ENCODE measurements around the gene CNPY4. TPM values are rescaled to one million over a fixed set of nuclear protein-coding genes. Genes with fewer than 3 reads are reported as not detected.

Gene CNPY4
- total and polyA plus RNA-seq, 2 donors (not counting 1 experiment from before 2014, with no cell fraction given), result 8.0 to 13.9 TPM

DNA sequence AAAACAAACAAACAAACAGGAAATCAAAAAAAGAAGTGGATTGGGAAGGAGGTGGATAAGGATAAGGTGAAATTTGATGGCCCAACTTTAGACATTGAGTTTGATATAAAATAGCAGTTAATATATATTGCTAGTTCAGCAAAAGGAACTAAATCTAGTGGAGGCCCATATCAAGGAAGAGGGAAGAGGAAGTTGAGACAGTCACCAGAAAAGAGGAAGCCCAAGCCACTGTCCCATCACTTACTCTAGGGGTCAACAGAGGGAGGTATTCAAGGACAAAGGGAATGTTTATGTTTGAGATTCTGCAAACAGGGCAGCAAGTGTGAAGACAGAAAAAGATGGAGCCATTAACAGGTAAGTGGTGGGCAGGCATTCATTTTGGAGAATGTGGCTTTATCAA, 33.0 kb downstream of the CNPY4 start:
- no peaks in the 10 kb centered on the region for H3K9me3 ChIP-seq (ENCODE audit: control extremely low read depth in 1 of 3, control insufficient read depth in 2 of 3, insufficient read depth in 1 of 3, low read length in 2 of 3)
- Mint-ChIP-seq H3K9me3 (ENCODE audit: insufficient read depth) (no peaks in the 10 kb centered on the region), H3K4me3 (peak overlapping the region; percentile 8), H3K4me1 (peaks cover 60% of the 10 kb centered on the region), H3K27me3 (no peaks in the 10 kb centered on the region), H3K27ac (peak overlapping the region; percentile 69)
- peaks cover 57% of the 10 kb centered on the region for H3K79me2 ChIP-seq (ENCODE audit: control insufficient read depth, insufficient read depth, low read length)
- H3K9ac ChIP-seq (ENCODE audit: low read length), result no peak overlapping the region
- H2AFZ ChIP-seq (ENCODE audit: insufficient read depth, low read depth, low read length, poor library complexity, severe bottlenecking), result no peak overlapping the region
- peak overlapping the region; percentile 65 for H3K4me2 ChIP-seq (replicated peaks; ENCODE audit: low read depth, low read length, poor library complexity, severe bottlenecking)
- H3K27me3 ChIP-seq (replicated peaks in 1 of 4; ENCODE audit: control extremely low read depth in 1 of 4, control insufficient read depth in 3 of 4, insufficient read depth in 4 of 4, low read length in 3 of 4), result no peaks in the 10 kb centered on the region
- H4K20me1 ChIP-seq (ENCODE audit: control insufficient read depth, insufficient read depth, low read length, poor library complexity, severe bottlenecking), result peaks cover 21% of the 10 kb centered on the region
- H3K27ac ChIP-seq (ENCODE audit: low read length in 2 of 2), result peak overlapping the region; percentile 19 to 65
- DNase-seq (peak; percentile 69), ATAC-seq (ENCODE audit: low read depth) (no peak)
- H3K4me3 ChIP-seq (ENCODE audit: control extremely low read depth in 1 of 5, extremely low read depth in 1 of 5, insufficient read depth in 1 of 5, low read depth in 2 of 5, low read length in 4 of 5), result peak overlapping the region in 1 of 5 experiments; percentile 27
- H3K4me1 ChIP-seq (ENCODE audit: control insufficient read depth in 2 of 2, insufficient read depth in 2 of 2, low read length in 2 of 2), result peaks cover 40 to 56% of the 10 kb centered on the region in 2 donors
- intact Hi-C loops (cut with micrococcal nuclease), result no loop called here
- POLR2A ChIA-PET, result interaction anchor here (0.7 to 1.0 kb wide), 2 partner anchors 25 to 276 kb away, joined by 3 read pairs; partner anchors contain the start of genes STAG3 and ZCWPW1
- peaks cover 0 to 52% of the 10 kb centered on the region in 2 experiments for H3K36me3 ChIP-seq (replicated peaks in 1 of 2; ENCODE audit: control extremely low read depth in 1 of 2, control insufficient read depth in 1 of 2, extremely low read depth in 1 of 2, insufficient read depth in 2 of 2, low read length in 1 of 2)
- TF ChIP-seq, protein P1, sequence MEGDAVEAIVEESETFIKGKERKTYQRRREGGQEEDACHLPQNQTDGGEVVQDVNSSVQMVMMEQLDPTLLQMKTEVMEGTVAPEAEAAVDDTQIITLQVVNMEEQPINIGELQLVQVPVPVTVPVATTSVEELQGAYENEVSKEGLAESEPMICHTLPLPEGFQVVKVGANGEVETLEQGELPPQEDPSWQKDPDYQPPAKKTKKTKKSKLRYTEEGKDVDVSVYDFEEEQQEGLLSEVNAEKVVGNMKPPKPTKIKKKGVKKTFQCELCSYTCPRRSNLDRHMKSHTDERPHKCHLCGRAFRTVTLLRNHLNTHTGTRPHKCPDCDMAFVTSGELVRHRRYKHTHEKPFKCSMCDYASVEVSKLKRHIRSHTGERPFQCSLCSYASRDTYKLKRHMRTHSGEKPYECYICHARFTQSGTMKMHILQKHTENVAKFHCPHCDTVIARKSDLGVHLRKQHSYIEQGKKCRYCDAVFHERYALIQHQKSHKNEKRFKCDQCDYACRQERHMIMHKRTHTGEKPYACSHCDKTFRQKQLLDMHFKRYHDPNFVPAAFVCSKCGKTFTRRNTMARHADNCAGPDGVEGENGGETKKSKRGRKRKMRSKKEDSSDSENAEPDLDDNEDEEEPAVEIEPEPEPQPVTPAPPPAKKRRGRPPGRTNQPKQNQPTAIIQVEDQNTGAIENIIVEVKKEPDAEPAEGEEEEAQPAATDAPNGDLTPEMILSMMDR (IDR thresholded peaks at IDR 0.05), result no peak
- no peak for TF ChIP-seq EZH2 (IDR thresholded peaks at IDR 0.05; ENCODE audit: borderline replicate concordance, insufficient read depth, low read depth, low read length, poor library complexity, severe bottlenecking)
- CTCF ChIA-PET, result interaction anchor here (0.7 kb wide), 1 partner anchor 142 kb away, joined by 4 read pairs; no protein-coding TSS in a partner anchor

DNA sequence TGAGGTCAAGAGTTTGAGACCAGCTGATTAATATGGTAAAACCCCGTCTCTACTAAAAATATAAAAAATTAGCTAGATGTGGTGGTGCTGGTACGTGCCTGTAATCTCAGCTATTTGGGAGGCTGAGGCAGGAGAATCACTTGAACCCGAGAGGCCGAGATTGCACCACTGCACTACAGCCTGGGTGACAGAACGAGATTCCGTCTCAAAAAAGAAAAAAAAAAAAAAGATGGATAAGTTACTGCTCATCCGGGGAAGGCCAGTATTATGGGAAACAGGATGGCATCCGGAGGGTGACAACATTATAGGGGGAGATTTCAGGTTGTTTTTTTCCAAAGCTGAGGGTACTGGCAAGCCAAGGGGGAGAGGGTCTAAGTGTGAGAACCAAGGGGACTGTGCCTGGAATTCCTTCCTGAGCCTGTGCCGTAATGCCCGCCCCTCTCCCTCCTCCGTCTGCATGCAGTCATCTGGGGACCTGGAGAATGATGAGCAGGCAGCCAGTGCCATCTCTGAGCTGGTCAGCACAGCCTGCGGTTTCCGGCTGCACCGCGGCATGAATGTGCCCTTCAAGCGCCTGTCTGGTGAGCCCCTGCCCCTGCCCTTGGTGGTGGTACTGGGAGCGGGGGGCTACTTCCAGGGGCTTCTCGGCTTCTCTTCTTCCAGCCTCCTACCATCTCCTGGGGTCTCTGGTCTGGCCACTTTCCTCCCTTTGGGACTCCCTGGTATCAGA, 33.7 kb downstream of the CNPY4 start:
- no peak overlapping the region for H2AFZ ChIP-seq (ENCODE audit: insufficient read depth, low read depth, low read length, poor library complexity, severe bottlenecking)
- peaks cover 0 to 54% of the 10 kb centered on the region in 2 experiments for H3K36me3 ChIP-seq (replicated peaks in 1 of 2; ENCODE audit: control extremely low read depth in 1 of 2, control insufficient read depth in 1 of 2, extremely low read depth in 1 of 2, insufficient read depth in 2 of 2, low read length in 1 of 2)
- H3K4me2 ChIP-seq (replicated peaks; ENCODE audit: low read depth, low read length, poor library complexity, severe bottlenecking), result peak overlapping the region; percentile 65
- no peak overlapping the region for H3K4me3 ChIP-seq (ENCODE audit: control extremely low read depth in 1 of 5, extremely low read depth in 1 of 5, insufficient read depth in 1 of 5, low read depth in 2 of 5, low read length in 4 of 5)
- Mint-ChIP-seq H3K9me3 (ENCODE audit: insufficient read depth) (no peaks in the 10 kb centered on the region), H3K27ac (no peak overlapping the region), H3K4me3 (no peak overlapping the region), H3K4me1 (peaks cover 64% of the 10 kb centered on the region), H3K27me3 (no peaks in the 10 kb centered on the region)
- peaks cover 58% of the 10 kb centered on the region for H3K79me2 ChIP-seq (ENCODE audit: control insufficient read depth, insufficient read depth, low read length)
- WGBS (ENCODE audit: insufficient coverage), result 99% methylated on average over 14 of the region's 18 CpGs
- intact Hi-C loops (cut with micrococcal nuclease), result no loop called here
- TF ChIP-seq, protein P1 (IDR thresholded peaks at IDR 0.05), result no peak
- TF ChIP-seq EZH2 (IDR thresholded peaks at IDR 0.05; ENCODE audit: borderline replicate concordance, insufficient read depth, low read depth, low read length, poor library complexity, severe bottlenecking), result no peak
- H3K27ac ChIP-seq (ENCODE audit: low read length in 2 of 2), result peak overlapping the region; percentile 19 to 65
- POLR2A ChIA-PET, result interaction anchor here (0.7 kb wide), 1 partner anchor 24 kb away, joined by 3 read pairs; the partner anchor contains the start of gene STAG3
- H3K9ac ChIP-seq (ENCODE audit: low read length), result no peak overlapping the region
- peaks cover 42 to 59% of the 10 kb centered on the region in 2 donors for H3K4me1 ChIP-seq (ENCODE audit: control insufficient read depth in 2 of 2, insufficient read depth in 2 of 2, low read length in 2 of 2)
- CTCF ChIA-PET, result interaction anchor here (0.7 to 0.8 kb wide), 2 partner anchors 64 to 143 kb away, joined by 3 to 4 read pairs; no protein-coding TSS in a partner anchor
- peaks cover 28% of the 10 kb centered on the region for H4K20me1 ChIP-seq (ENCODE audit: control insufficient read depth, insufficient read depth, low read length, poor library complexity, severe bottlenecking)
- DNase-seq (no peak), ATAC-seq (ENCODE audit: low read depth) (no peak)
- H3K27me3 ChIP-seq (replicated peaks in 1 of 4; ENCODE audit: control extremely low read depth in 1 of 4, control insufficient read depth in 3 of 4, insufficient read depth in 4 of 4, low read length in 3 of 4), result no peaks in the 10 kb centered on the region
- H3K9me3 ChIP-seq (ENCODE audit: control extremely low read depth in 1 of 3, control insufficient read depth in 2 of 3, insufficient read depth in 1 of 3, low read length in 2 of 3), result no peaks in the 10 kb centered on the region

All from B cell (primary cell).